ENCODE data around the gene CCDC83. TPM values are rescaled to one million over a fixed set of nuclear protein-coding genes. Genes with fewer than 3 reads are reported as not detected.

Gene CCDC83
- total RNA-seq, 1 experiment from 2014 or later, result not detected

GRCh38 chr11:85869781-85870180 lies 14.6 kb downstream of the CCDC83 start:
- Mint-ChIP-seq H3K36me3 (ENCODE audit: insufficient read depth in 1 of 3, low read depth in 3 of 3) (no peaks in the 10 kb centered on the region), H3K27me3 (ENCODE audit: low read depth) (no peaks in the 10 kb centered on the region), H3K4me1 (no peaks in the 10 kb centered on the region), H3K27ac (no peak overlapping the region), H3K9me3 (no peaks in the 10 kb centered on the region), H3K4me3 (no peak overlapping the region)
- no peak overlapping the region for H4K5ac ChIP-seq (ENCODE audit: insufficient read length, low read depth, low read length)
- no peak overlapping the region for H3K27ac ChIP-seq (ENCODE audit: insufficient read length, low read depth, low read length)
- H2BK20ac ChIP-seq (ENCODE audit: low read depth, low read length, poor library complexity, severe bottlenecking), result no peak overlapping the region
- H2AK5ac ChIP-seq (ENCODE audit: insufficient read length, low read length), result no peak overlapping the region
- H3K9me3 ChIP-seq (ENCODE audit: control insufficient read depth, low read depth, low read length), result no peaks in the 10 kb centered on the region
- no peak overlapping the region for H2BK12ac ChIP-seq (ENCODE audit: insufficient read length, low read depth, low read length)
- H3T11ph ChIP-seq (ENCODE audit: low read length), result no peak overlapping the region
- no peak for TF ChIP-seq CTCF (conservative IDR thresholded peaks at IDR 0.05)
- no peak overlapping the region for H4K91ac ChIP-seq (ENCODE audit: insufficient read length, low read depth, low read length)
- H3K14ac ChIP-seq (ENCODE audit: insufficient read depth, low read length), result no peak overlapping the region; the same call in 1 of the 2 replicates
- H2BK120ac ChIP-seq (ENCODE audit: low read depth, low read length, poor library complexity, severe bottlenecking), result no peak overlapping the region
- no peaks in the 10 kb centered on the region for H3K4me1 ChIP-seq (ENCODE audit: insufficient read depth, low read length)
- H3K56ac ChIP-seq (ENCODE audit: insufficient read length, low read depth, low read length), result no peak overlapping the region
- H3K4ac ChIP-seq (ENCODE audit: low read depth, low read length), result no peak overlapping the region
- no peak overlapping the region for H3K9ac ChIP-seq (ENCODE audit: extremely low read depth, insufficient read length, low read length)
- no peak overlapping the region for H3K4me2 ChIP-seq (ENCODE audit: insufficient read depth, insufficient read length, low read length)
- no peak for DNase-seq
- H3K18ac ChIP-seq (ENCODE audit: insufficient read length, low read depth, low read length), result no peak overlapping the region
- no peaks in the 10 kb centered on the region for H4K20me1 ChIP-seq (ENCODE audit: control insufficient read depth, insufficient read depth, insufficient read length)
- no peak overlapping the region for H4K8ac ChIP-seq (replicated peaks; ENCODE audit: insufficient read length, low read depth, low read length)
- no peaks in the 10 kb centered on the region for H3K79me1 ChIP-seq (ENCODE audit: insufficient read depth, low read depth, low read length, poor library complexity, severe bottlenecking)
- no peak overlapping the region for H2BK15ac ChIP-seq (ENCODE audit: low read depth, low read length)
- H3K23ac ChIP-seq (ENCODE audit: insufficient read length, low read depth, low read length), result no peak overlapping the region
- H3K27me3 ChIP-seq (ENCODE audit: insufficient read depth, low read length), result no peaks in the 10 kb centered on the region
- no CpG with 5 or more reads among the region's 2 CpGs for WGBS (ENCODE audit: extremely low coverage, insufficient read length, low lambda C conversion rate)
- no peaks in the 10 kb centered on the region for H3K23me2 ChIP-seq (ENCODE audit: insufficient read length, low read depth, low read length, poor library complexity, severe bottlenecking)
- H2AFZ ChIP-seq (ENCODE audit: low read length), result no peak overlapping the region
- no peak overlapping the region for H2BK5ac ChIP-seq (ENCODE audit: insufficient read length, low read length)
- H3K79me2 ChIP-seq (ENCODE audit: insufficient read depth, low read length), result no peaks in the 10 kb centered on the region

Measured in H9 (cell line).